ENCODE results near the gene CRYGD. TPM values are rescaled to one million over a fixed set of nuclear protein-coding genes. Genes with fewer than 3 reads are reported as not detected.
"Not testable (repeated sequence)": the region's sequence is repeated elsewhere in the genome, so short reads cannot be mapped to it uniquely, and the experiment has no call there.

Gene CRYGD
- total RNA-seq, 1 donor from 2014 or later = not detected

- ATAC-seq = no peak
- no peak for DNase-seq (ENCODE audit: missing footprints)
- intact Hi-C loops (cut with DNase I) = no loop called here
Observed at GRCh38 chr2:208135794-208136715, 11.7 kb upstream of the CRYGD start.

GRCh38 chr2:208134928-208135586 lies 10.7 kb upstream of the CRYGD start:
- intact Hi-C loops (cut with DNase I) = no loop called here
- no peak for DNase-seq (ENCODE audit: missing footprints)
- ATAC-seq = no peak

DNA sequence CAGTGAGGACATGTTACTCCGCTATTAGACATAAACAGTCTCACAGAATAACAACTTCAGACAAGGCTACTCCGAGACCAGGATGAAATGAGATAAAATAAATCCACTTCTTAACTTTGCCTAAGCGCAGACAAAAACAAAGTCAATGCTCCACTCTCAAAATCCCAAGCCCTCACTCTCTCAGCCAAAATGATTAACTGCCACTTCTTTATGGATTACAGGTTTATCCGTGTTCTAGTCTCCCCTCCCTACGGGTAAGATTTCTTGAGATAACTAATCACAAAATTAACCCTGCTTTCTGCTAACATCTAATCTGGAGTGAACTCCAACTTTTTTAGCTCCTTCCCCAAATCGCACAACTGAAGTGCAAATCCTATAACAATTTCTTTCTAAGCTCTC lies 6.4 kb upstream of the CRYGD start:
- ATAC-seq (no peak), DNase-seq (ENCODE audit: missing footprints) (no peak)
- intact Hi-C loops (cut with DNase I) = no loop called here

DNA sequence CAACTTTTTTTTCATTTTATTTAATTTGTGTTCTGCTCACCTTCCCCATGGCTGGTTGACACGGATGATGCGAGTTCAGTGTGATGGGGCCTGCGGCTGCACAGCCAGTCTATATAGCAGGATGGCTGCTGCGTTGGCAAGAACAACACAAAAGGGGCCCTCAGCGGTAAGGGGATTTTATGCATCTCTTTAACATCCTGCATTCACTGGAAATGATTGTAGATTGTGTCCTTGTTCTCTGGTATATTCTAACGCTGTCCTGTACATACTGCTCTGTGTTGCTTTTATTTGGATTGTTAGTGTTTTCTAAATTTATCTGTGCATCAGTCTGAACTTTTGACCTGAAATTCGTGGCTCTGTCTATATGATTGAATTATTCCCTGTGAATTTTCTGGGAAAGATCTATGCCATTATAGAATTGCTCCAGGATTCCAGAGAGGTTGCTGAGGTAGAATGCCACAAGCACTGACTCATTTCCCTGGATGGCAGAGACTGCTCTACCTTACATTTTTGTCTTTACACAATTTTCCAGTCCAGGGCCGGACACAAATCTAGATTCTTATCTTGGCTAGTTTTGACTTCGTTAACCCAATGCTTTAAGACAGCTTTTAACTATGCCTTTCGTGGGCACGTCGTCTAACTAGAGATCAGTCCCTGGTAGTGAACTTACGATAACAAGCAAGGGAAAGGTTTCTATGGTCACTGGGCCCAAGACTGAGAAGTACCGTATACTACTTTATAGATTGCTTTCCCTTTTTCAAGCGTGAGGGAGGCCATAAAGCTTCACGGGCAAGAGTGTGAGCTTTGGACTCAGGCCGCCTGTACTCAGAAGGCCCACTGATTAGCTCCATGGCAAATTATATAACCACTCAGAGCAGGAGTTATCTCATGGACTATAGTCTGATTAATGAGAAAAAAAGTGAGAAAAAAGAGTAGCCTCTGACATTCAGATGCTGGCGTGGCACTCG lies 5.7 kb upstream of the CRYGD start, which contains the start of gene CRYGC:
Gene CRYGC (minus strand): TSS at position 85 of the 968 bp plus-strand sequence. CDS start 36 bp downstream, at position 49.
- ATAC-seq (no peak), DNase-seq (ENCODE audit: missing footprints) (no peak)
- intact Hi-C loops (cut with DNase I) = loop anchor here (5.0 kb wide), 1 partner anchor 483 kb away; no protein-coding TSS in a partner anchor

DNA sequence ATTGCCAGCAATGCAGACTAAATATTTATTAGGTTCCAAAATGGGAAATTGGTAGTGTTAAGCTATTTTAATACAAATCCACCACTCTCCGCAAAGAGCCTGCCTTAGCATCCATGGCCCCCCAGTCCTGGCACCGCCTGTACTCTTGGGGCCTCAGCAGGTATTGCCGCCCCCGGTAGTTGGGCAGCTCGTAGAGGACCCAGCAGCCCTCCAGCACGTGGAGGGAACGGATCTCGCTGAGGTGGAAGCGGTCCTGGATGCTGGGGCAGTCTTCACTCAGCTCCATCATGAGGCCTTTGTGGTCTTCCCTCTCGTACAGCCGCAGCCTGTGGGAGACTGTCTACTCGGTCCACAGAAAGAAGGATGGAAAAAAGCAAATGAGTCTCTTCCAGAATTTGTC lies 3.8 kb upstream of the CRYGD start:
- ATAC-seq (no peak), DNase-seq (ENCODE audit: missing footprints) (no peak)
- intact Hi-C loops (cut with DNase I) = loop anchor here (5.0 kb wide), 1 partner anchor 481 kb away; no protein-coding TSS in a partner anchor

GRCh38 chr2:208127090-208127489 lies 2.8 kb upstream of the CRYGD start:
- no peak for ATAC-seq
- intact Hi-C loops (cut with DNase I) = loop anchor here (5.0 kb wide), 1 partner anchor 480 kb away; no protein-coding TSS in a partner anchor
- no peak for DNase-seq (ENCODE audit: missing footprints)

- no peak for ATAC-seq
- DNase-seq (ENCODE audit: missing footprints) = no peak
- intact Hi-C loops (cut with DNase I) = loop anchor here (5.0 kb wide), 1 partner anchor 478 kb away; no protein-coding TSS in a partner anchor
Observed at GRCh38 chr2:208125251-208125650, 927 bp upstream of the CRYGD start.

GRCh38 chr2:208122248-208122647 lies 2.1 kb downstream of the CRYGD start:
- intact Hi-C loops (cut with DNase I) = no loop called here
- no peak for DNase-seq (ENCODE audit: missing footprints)
- no peak for ATAC-seq

GRCh38 chr2:208118918-208119317 lies 5.4 kb downstream of the CRYGD start:
- no peak for ATAC-seq
- DNase-seq (ENCODE audit: missing footprints) = no peak
- intact Hi-C loops (cut with DNase I) = no loop called here

DNA sequence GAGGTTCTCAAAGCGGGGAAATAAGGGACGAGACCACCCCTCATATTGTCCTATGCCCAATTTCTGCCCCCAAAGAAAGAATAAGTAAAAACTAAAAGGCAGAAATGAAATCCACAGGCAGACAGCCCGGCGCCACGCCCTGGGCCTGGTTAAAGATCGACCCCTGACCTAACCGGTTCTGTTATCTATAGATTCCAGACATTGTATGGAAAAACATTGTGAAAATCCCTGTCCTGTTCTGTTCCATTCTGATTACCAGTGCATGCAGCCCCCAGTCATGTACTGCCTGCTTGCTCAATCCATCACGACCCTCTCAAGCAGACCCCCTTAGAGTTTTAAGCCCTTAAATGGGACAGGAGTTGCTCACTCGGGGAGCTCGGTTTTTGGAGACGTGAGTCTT lies 6.9 kb downstream of the CRYGD start:
- ATAC-seq; DNase-seq (ENCODE audit: missing footprints); intact Hi-C loops (cut with DNase I): not testable (repeated sequence)

- intact Hi-C loops (cut with DNase I) = no loop called here
- DNase-seq (ENCODE audit: missing footprints) (no peak), ATAC-seq (no peak)
Observed at GRCh38 chr2:208112969-208113368, 11.4 kb downstream of the CRYGD start.

DNA sequence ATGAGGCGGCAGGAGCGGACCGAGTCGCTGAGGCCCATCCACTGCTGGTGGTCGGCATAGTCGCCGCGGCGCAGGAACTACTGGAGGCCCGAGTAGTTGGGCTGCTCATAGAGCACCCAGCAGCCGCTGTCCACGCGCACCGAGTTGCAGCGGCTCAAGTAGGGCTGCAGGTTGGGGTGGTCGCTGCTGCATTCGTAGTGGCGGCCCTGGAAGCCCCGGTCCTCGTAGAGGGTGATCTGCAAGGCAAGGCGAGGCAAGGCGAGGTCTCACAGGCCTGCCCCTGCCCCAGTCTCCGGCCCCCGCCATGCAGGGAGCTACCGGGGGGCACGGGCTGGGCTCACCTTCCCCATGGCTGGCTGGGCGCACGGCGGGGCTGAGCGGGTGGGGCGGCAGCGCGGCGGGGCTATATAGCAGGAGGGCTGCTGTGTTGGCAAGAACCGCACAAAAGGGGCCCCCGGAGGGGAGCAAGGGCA lies 12.0 kb downstream of the CRYGD start:
- ATAC-seq; DNase-seq (ENCODE audit: missing footprints); intact Hi-C loops (cut with DNase I): not testable (repeated sequence)

- intact Hi-C loops (cut with DNase I) = no loop called here
- no peak for DNase-seq (ENCODE audit: missing footprints)
- no peak for ATAC-seq
Observed at GRCh38 chr2:208103616-208104015, 20.7 kb downstream of the CRYGD start.

DNA sequence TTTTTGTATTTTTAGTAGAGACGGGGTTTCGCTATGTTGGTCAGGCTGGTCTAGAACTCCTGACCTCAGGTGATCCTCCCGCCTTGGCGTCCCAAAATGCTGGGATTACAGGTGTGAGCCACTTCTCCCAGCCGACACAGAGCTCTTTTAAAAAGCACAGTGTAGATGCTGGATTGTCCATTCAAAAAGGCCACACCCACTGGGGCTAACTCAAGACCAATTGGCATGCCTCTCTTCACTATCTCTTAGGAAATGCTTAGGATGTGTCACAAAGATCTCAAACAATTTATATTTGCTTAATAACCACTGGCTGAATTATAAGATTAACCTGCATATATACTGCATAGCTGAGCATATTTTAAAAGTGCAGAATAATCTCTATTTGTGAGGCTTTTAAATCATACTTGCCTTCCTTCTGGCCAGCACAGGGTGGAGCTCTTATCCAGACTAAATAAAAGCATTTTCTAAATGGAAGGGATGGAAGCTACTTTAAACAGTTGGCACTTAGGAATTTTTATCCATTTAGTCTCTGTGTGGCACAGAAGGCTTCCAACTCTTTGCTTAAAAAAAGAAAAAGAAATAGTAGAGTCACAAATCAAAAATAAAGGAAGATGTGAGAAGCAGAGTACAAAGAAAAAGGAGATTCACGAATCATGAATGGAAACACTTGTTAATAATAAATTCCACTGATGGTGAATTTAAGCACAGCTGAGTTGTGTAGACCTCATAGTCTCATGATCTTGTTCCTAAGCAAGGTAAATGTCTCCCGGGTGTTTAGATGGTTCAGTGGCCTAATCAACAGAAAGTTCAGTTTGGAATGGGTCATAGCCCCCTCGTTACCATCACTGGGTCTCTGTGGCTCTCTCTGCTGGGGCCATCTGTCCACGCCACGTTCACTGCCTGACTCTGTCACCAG lies 22.4 kb downstream of the CRYGD start:
- intact Hi-C loops (cut with DNase I) = no loop called here
- DNase-seq (ENCODE audit: missing footprints) (no peak), ATAC-seq (no peak)

DNA sequence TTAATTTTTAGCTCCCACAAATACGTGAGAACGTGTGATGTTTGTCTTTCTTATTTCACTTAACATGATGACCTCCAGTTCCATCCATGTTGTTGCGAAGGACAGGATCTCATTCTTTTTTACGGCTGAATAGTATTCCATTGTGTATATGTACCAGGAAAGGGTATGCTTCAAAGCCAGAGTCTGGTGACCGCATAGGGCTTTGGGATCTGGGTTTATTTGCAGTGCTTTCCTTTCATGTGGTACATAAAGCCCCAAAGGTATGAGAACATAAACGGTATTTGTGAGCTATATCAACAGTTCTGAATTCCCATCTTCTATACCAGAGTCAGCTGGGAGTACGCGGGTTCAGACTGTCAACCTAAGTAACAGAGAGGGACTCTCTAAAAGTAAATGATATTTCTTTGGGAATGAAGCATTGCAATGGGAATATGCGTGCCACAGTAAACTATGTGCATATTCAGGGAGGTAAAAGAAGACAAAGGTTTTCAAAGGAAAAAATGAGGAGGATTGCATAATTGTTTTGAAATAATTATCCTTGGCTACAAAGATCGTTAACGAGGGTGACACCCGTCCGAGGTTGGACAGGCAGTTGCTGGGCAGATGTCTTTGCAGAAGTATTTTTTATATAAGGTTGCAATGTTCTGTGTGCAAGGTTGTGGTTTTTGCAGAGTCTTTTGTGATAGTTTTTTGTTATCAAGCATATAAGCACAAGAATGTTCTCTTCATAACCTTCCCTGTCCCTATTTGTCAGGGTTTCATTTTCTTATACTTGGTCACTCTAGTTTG lies 24.4 kb downstream of the CRYGD start:
- DNase-seq (ENCODE audit: missing footprints) (no peak), ATAC-seq (no peak)
- intact Hi-C loops (cut with DNase I) = no loop called here

- intact Hi-C loops (cut with DNase I); DNase-seq (ENCODE audit: missing footprints): not testable (repeated sequence)
Observed at GRCh38 chr2:208098701-208099100, 25.6 kb downstream of the CRYGD start.

GRCh38 chr2:208098267-208098666 lies 26.1 kb downstream of the CRYGD start:
- ATAC-seq = peak; percentile 53
- DNase-seq (ENCODE audit: missing footprints) = no peak
- intact Hi-C loops (cut with DNase I) = no loop called here

More at GRCh38 chr2:208098701-208099100, 25.6 kb downstream of the CRYGD start:
- ATAC-seq = not testable (repeated sequence)

Measured in Right ventricle myocardium inferior (tissue), 1 donor.